ENCODE data around the gene CRBN.

DNA sequence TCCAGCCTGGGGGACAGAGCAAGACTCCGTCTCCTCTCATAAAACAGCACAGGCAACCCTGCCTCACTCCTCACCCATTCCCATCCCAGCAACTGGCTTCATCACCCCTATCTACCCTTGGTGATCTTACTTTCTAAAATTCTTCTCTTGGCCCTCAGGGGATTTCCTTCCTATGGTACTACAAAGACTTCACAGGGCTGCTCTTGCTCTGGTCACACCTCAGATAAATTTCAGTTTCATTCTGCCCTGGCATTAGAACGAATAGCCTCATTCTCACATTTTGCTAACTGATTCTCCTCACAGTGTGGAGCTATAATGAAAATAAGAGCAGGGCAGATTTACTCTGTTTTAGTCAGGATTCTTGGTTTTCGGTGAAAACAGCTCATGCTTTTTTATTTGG lies 22.1 kb upstream of the CRBN start:
- TF ChIP-seq POLR2A (IDR thresholded peaks at IDR 0.05) (no peak), CTCF (IDR thresholded peaks at IDR 0.05) (no peak), POLR2AphosphoS5 (IDR thresholded peaks at IDR 0.05) (no peak), EP300 (IDR thresholded peaks at IDR 0.05) (no peak)
